HepG2 (cell line): ENCODE results near the gene MAP3K1. TPM values are rescaled to one million over a fixed set of nuclear protein-coding genes. Genes with fewer than 3 reads are reported as not detected.

ENCODE experiments used
- ATAC-seq: fragments of 200-7000 bp; cut with Tn5 transposase; 3 replicates; pipeline ENCODE4 v1.9.1; 2020; ENCODE audit warnings: mild to moderate bottlenecking, moderate library complexity
- BruUV-seq: library from RNA; stranded (reverse); fragments of 400-500 nt; replicated peaks from 2 replicates; lab custom pipeline; 2021; lab: Mats Ljungman, UMichigan
- CTCF ChIA-PET: fragments of 300-600 bp; formaldehyde crosslinking; extraction: SDS; loops from one replicate; lab custom pipeline; 2021; ENCODE audit warnings: low total read pairs, inconsistent platforms, low intra/inter-chr PET ratio; lab: Yijun Ruan, JAX
- POLR2A ChIA-PET: fragments of 350-600 bp; sonication (Branson Sonifier 250); formaldehyde crosslinking; loops from one replicate; lab custom pipeline; 2020; ENCODE audit warnings: antibody characterized with exemption, inconsistent platforms; lab: Yijun Ruan, JAX
- DNase-seq: peaks from one replicate; pipeline ENCODE4 v3.0.0-alpha.2; 2015; ENCODE audit warnings: low spot score
- FAIRE-seq: peaks from 3 replicates; lab custom pipeline; 2011; peaks lifted over from hg19 to GRCh38; lab: Jason Lieb, UNC
- H2AFZ ChIP-seq: one replicate; pipeline ENCODE4 v1.6.1; 2011; ENCODE audit warnings: low read length, inconsistent platforms
- H3K27ac ChIP-seq: fragments of 300-600 bp; 3 replicates; pipeline ENCODE4 v1.8.0; 2011; ENCODE audit warnings: mixed run types, mild to moderate bottlenecking, mixed read lengths, low read length, inconsistent platforms; ENCODE audit not compliant: insufficient read depth; ENCODE audit errors: extremely low read length
- H3K27me3 ChIP-seq, 2 experiments: fragments of 200-600 bp in 1 of 2; 2 replicates in 1 of 2; 3 replicates in 1 of 2; pipeline versions ENCODE4 v1.6.0 to v1.8.0; 2011; ENCODE audit warnings: low read length in 2 of 2, mild to moderate bottlenecking in 2 of 2, moderate library complexity in 2 of 2, inconsistent platforms in 1 of 2; ENCODE audit not compliant: insufficient read depth in 2 of 2, control insufficient read depth in 1 of 2
- H3K36me3 ChIP-seq, 2 experiments: fragments of 200-600 bp in 1 of 2; replicated peaks in 1 of 2; 2 replicates in 1 of 2; 3 replicates in 1 of 2; pipeline versions ENCODE4 v1.5.1 to v1.8.0; 2011; ENCODE audit warnings: low read length in 2 of 2, inconsistent platforms in 1 of 2; ENCODE audit not compliant: insufficient read depth in 2 of 2, control insufficient read depth in 1 of 2
- H3K4me1 ChIP-seq: 2 replicates; pipeline ENCODE4 v1.5.1; 2012; ENCODE audit warnings: low read length, inconsistent platforms; ENCODE audit not compliant: insufficient read depth
- H3K4me2 ChIP-seq: 2 replicates; pipeline ENCODE4 v1.6.0; 2011; ENCODE audit warnings: low read depth, low read length, inconsistent platforms
- H3K4me3 ChIP-seq, 3 experiments: fragments of 200-600 bp in 1 of 3; sonication (generic), shearing (Covaris generic) in 1 of 3; replicated peaks in 1 of 3; 2 replicates each; pipeline ENCODE4 v1.5.1; 2011 to 2016; ENCODE audit warnings: low read length in 3 of 3, inconsistent platforms in 2 of 3, low read depth in 2 of 3, mild to moderate bottlenecking in 2 of 3, control low read depth in 1 of 3, mixed read lengths in 1 of 3; ENCODE audit not compliant: insufficient read depth in 1 of 3
- H3K79me2 ChIP-seq: one replicate; pipeline ENCODE4 v1.6.1; 2011; ENCODE audit warnings: low read length, inconsistent platforms; ENCODE audit not compliant: insufficient read depth
- H3K9ac ChIP-seq: 2 replicates; pipeline ENCODE4 v1.6.0; 2011; ENCODE audit warnings: mild to moderate bottlenecking, low read depth, low read length, inconsistent platforms; ENCODE audit not compliant: insufficient read depth
- H3K9me3 ChIP-seq: 2 replicates; pipeline ENCODE4 v1.5.1; 2012; ENCODE audit warnings: mild to moderate bottlenecking, low read length
- H4K20me1 ChIP-seq: 2 replicates; pipeline ENCODE4 v1.6.0; 2011; ENCODE audit warnings: inconsistent platforms, mild to moderate bottlenecking, low read length, moderate library complexity; ENCODE audit not compliant: insufficient read depth
- ZNF281 ChIP-seq: sonication (generic); formaldehyde crosslinking; IDR thresholded peaks from 2 replicates; pipeline ENCODE4 v1.4.0; 2020; ENCODE audit warnings: missing genetic modification reagents, borderline replicate concordance
- WGBS: methylation state at CpG from one replicate; pipeline ENCODE4 v1.1.6; 2017; ENCODE audit warnings: low lambda C conversion rate; 5-methylcytosine and 5-hydroxymethylcytosine counted together
- in situ Hi-C: cut with HindIII; loops from 2 replicates; pipeline ENCODE4 v1.10.0; 2017; ENCODE audit warnings: low pct_unique_long_range_greater_than_20kb; ENCODE audit not compliant: extremely low pct_ligation_motif_present
- intact Hi-C: fragments of 100-400 bp; cut with micrococcal nuclease; formaldehyde crosslinking; loops from one replicate; pipeline ENCODE4 v1.10.0; 2022; ENCODE audit not compliant: unreplicated experiment
- polyA plus RNA-seq, 8 experiments: library from polyadenylated mRNA; depleted of rRNA in 3 of 8; stranded (reverse) in 7 of 8; unstranded in 1 of 8; fragments of >200 nt; fragmentation: Illumina TruSeq in 4 of 8; extraction: Trizol in 4 of 8; gene quantifications; 2 replicates each; pipeline versions ENCODE4 v1.2.1 to v1.2.3, GENCODE V29; 2011 to 2016; ENCODE audit warnings: low read depth in 4 of 8, missing spikeins in 1 of 8, mixed read lengths in 1 of 8; ENCODE audit not compliant: insufficient read depth in 1 of 8
- total RNA-seq, 5 experiments: library from RNA; depleted of rRNA; stranded (reverse); fragments of >200 nt; fragmentation: Illumina TruSeq; extraction: Trizol; gene quantifications; 2 replicates each; pipeline ENCODE4 v1.2.3, GENCODE V29; 2016; ENCODE audit warnings: low read depth in 1 of 5
- TF ChIP-seq, protein P1 (sequence below): sonication (generic); formaldehyde crosslinking; IDR thresholded peaks from 2 replicates; pipeline ENCODE4 v1.4.0; 2020; ENCODE audit warnings: missing genetic modification reagents

The MAP3K1 gene
- total and polyA plus RNA-seq, 2 of the 13 experiments (the other 11 are each of a cell fraction or from before 2014, with no cell fraction given): 16.4 to 30.3 TPM

- intact Hi-C loops (no loop called here), in situ Hi-C loops (loop anchor here (25.0 kb wide), 2 partner anchors 358 to 908 kb away; no protein-coding TSS in a partner anchor)
- ChIA-PET POLR2A (no interaction called here), CTCF (no interaction called here)
- WGBS: 88% methylated on average over 2 of the region's 2 CpGs
- Histone ChIP-seq H3K79me2 (peaks cover 98% of the 10 kb centered on the region), H3K27me3 (no peaks in the 10 kb centered on the region), H2AFZ (no peak overlapping the region), H3K9ac (no peak overlapping the region), H3K4me3 (no peak overlapping the region), H3K27ac (no peak overlapping the region), H3K4me1 (peaks cover 41% of the 10 kb centered on the region), H4K20me1 (peaks cover 5% of the 10 kb centered on the region), H3K4me2 (no peak overlapping the region), H3K36me3 (no peaks in the 10 kb centered on the region), H3K9me3 (no peaks in the 10 kb centered on the region)
- peak; percentile 50; the same call in 1 of the 2 replicates for TF ChIP-seq ZNF281
- TF ChIP-seq, protein P1, sequence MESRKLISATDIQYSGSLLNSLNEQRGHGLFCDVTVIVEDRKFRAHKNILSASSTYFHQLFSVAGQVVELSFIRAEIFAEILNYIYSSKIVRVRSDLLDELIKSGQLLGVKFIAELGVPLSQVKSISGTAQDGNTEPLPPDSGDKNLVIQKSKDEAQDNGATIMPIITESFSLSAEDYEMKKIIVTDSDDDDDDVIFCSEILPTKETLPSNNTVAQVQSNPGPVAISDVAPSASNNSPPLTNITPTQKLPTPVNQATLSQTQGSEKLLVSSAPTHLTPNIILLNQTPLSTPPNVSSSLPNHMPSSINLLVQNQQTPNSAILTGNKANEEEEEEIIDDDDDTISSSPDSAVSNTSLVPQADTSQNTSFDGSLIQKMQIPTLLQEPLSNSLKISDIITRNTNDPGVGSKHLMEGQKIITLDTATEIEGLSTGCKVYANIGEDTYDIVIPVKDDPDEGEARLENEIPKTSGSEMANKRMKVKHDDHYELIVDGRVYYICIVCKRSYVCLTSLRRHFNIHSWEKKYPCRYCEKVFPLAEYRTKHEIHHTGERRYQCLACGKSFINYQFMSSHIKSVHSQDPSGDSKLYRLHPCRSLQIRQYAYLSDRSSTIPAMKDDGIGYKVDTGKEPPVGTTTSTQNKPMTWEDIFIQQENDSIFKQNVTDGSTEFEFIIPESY (CRISPR knock-in tag): no peak
- no peak for DNase-seq
- no peak for FAIRE-seq
- ATAC-seq: no peak
- no TSS peak for BruUV-seq
Measured at GRCh38 chr5:56845277-56845676, 29.9 kb downstream of the MAP3K1 start.
